Stimulated activated CD4-positive, alpha-beta T cell treated with anti-CD3 and anti-CD28 coated beads, Interleukin-12 subunit alpha, Interleukin-12 subunit beta, amount 100 ng/mL, for 48 hours (primary cell): ENCODE measurements around the gene SOAT1.
"Not testable (repeated sequence)": the region's sequence is repeated elsewhere in the genome, so short reads cannot be mapped to it uniquely, and the experiment has no call there.

Experiments
- DNase-seq, 3 donors: peaks; one replicate each; pipeline ENCODE4 v3.0.0-alpha.2; 2020; ENCODE audit warnings: low read depth in 2 of 3, low spot score in 1 of 3

The SOAT1 gene

GRCh38 chr1:179342740-179343404, 49.3 kb downstream of the SOAT1 start:
- DNase-seq = no peak

- no peak for DNase-seq
These were observed 57.7 kb downstream of the SOAT1 start for GRCh38 chr1:179351281-179351680.

GRCh38 chr1:179352236-179352635, 58.6 kb downstream of the SOAT1 start:
- no peak for DNase-seq

DNA sequence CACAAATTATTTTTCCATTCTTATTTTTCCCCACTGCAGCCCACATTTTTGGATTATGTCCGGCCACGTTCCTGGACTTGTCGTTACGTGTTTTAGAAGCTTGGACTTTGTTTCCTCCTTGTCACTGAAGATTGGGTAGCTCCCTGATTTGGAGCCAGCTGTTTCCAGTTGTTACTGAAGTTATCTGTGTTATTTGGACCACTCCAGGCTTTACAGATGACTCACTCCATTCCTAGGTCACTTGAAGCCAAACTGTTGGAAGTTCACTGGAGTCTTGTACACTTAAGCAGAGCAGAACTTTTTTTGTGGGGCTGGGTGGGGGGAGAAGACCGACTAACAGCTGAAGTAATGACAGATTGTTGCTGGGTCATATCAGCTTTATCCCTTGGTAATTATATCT, 59.9 kb downstream of the SOAT1 start:
- no peak for DNase-seq

GRCh38 chr1:179361631-179362030, 68.0 kb downstream of the SOAT1 start:
- DNase-seq = not testable (repeated sequence)

DNA sequence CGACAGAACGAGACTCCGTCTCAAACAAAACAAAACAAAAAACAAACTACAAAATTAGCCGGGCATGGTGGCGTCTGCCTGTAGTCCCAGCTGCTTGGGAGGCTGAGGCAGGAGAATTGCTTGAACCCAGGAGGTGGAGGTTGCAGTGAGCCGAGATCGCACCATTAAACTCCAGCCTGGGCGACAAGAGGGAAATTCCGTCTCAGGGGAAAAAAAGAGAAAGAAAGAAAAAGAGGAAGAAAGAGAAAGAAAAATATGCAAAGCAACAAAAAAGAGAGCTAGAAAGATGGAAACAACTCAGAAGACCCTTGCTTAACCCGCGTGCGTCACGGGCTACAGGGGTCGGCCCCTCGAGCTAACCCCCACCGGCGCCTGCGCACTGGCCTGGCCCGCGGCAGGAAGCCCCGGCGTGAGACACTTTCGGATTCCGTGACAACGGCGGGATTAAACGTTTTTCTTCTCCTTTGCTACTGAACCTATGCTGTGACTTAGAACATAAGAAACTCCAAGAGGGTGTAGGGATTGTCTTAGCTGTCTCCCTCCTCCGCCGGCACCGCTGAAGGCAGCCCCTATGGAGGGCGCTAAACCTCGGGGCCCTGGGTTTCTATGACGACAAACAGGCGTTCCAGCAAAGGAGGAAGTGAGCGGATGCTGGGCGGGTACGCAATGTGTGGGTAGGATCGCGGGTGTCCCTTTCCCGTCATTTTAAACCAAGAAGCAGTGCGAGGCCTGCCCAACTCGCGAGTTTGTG, 71.9 kb downstream of the SOAT1 start, which contains the start of gene AXDND1:
Gene AXDND1, plus strand, starts transcription at position 630 of the 751 bp plus-strand sequence. CDS start 539 bp downstream, outside the sequence.
- peak; percentile 77 to 80 (median 78) for DNase-seq

DNA sequence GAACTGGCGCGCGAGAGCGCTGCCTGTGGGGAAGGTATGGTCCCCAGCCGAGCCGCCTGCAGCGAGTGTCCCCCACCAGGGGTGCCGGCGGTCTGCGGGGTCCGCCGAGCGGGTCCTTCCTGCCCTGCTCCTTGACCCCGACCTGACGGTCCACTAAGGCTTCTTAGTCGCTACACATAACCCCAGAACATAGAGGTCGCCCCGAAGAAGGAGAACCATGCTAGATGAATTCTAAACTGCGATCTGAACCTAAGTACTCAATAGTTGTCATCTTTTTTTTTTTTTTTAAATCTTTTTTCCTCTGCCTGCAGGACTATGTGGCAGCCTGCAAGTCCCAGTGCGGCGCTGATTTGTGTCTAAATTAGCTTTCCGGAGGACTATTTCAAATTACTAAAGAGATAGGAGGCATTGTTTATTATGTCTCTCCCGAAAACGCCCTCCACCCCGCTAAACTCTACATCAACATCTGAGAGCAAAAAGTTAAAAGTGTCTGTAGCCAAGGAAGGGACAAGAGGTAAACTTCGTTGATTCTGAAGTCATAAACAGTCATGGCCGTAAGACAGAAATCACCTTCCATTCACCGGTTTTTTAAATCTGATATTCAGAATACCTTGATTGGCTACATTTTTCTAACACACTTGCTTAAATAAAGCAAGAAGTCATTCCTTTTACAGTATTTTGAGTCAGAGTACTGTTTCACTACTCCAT, 72.7 kb downstream of the SOAT1 start:
- DNase-seq = no peak

GRCh38 chr1:179369751-179370341, 76.2 kb downstream of the SOAT1 start:
- peak in 1 of 3 donors; percentile 34 for DNase-seq

DNA sequence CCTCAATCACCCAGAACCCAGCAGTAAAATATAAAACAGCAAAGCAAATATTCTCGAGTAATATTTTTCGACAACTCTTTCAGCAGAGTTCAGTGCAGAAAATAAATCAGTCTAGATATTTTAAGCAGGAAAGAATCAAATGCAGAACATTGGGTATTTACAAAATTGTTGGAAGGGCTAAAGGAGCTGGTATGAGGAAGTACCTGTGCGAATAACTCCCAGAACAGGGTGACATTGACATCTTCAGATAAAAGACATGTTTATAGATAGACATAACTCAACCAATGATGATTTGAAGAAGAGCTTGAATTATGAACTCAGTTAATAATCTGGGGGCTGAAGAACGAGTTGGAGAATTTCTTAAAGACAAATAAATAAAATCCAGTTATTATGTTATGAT, 78.6 kb downstream of the SOAT1 start:
- DNase-seq = no peak

- no peak for DNase-seq
These were observed 82.6 kb downstream of the SOAT1 start for GRCh38 chr1:179376223-179376622.

DNA sequence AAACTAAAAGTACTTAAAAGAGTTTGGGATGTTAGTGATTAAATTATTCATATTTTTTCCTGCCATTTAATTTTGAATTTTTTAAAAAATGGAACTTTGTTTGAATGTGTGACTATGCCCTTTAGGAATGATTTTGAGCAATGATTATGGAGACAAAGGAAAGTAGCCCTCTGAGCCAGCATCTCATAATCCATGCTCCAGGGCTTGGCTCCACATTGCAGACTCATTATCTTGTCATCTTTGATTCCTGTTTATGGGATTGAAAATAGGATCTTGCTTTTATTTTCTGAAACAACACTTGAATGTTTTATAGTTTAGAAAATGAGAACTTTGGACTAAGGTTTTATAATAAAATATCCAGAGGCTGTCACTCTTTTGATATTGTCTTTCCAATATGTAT, 86.7 kb downstream of the SOAT1 start:
- DNase-seq = no peak

DNA sequence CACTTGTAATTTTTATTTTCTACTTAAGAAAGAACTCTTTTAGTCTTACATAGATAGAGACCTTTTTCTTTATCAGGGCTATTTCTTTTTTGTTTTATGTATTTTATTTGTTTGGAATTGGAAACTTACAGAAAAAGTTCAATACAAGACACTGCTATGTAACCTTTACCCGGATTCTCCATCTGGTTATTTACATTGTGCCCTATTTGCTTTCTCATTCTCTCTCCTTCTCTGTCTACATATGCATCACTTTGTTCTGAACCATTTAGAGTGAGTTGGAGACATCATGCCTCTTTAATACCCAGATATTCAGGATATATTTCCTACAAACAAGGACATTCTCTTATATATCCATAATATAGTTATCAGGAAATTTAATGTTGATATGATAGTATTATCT, 90.4 kb downstream of the SOAT1 start:
- DNase-seq = no peak

DNA sequence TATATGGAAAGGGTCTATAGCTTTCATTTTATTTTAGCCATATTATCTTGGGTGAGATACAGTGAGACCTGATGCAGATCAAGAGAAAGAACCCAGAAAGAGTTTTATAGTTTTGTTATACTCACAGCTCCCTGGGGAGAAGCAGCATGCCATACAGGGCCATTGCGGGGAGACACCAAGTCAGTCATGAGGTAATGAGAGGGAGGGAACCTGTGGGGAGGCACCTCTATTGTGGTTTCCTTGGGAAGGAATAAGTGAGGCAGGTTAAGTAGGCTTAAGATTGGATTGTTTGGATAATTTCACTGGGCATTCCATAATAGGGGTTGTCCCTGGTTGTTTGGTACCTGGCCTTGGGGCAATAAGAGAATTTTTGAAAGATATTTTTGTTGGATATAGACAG, 91.9 kb downstream of the SOAT1 start:
- no peak for DNase-seq

GRCh38 chr1:179393721-179394120, 100.1 kb downstream of the SOAT1 start:
- DNase-seq = no peak

- not testable (repeated sequence) for DNase-seq
These were observed 105.8 kb downstream of the SOAT1 start for GRCh38 chr1:179399399-179399798.
